Measurements from ENCODE around the gene RTF1.
"Not testable (repeated sequence)": the region's sequence is repeated elsewhere in the genome, so short reads cannot be mapped to it uniquely, and the experiment has no call there.

The RTF1 gene

GRCh38 chr15:41466711-41467110 is 49.8 kb downstream of the RTF1 start:
- TF ChIP-seq ZFX (IDR thresholded peaks at IDR 0.05; ENCODE audit: borderline replicate concordance) (no peak), CTCF (IDR thresholded peaks at IDR 0.05) (no peak)
- no peak overlapping the region for H3K27ac ChIP-seq

- H3K27ac ChIP-seq = not testable (repeated sequence)
Observed at GRCh38 chr15:41469644-41470043, 52.7 kb downstream of the RTF1 start.

GRCh38 chr15:41473418-41473817 is 56.5 kb downstream of the RTF1 start:
- TF ChIP-seq CTCF (IDR thresholded peaks at IDR 0.05) (no peak), ZFX (IDR thresholded peaks at IDR 0.05; ENCODE audit: borderline replicate concordance) (no peak)

GRCh38 chr15:41474436-41474835 is 57.5 kb downstream of the RTF1 start:
- peak overlapping the region; percentile 58 for H3K27ac ChIP-seq
- no peak for TF ChIP-seq CTCF (IDR thresholded peaks at IDR 0.05)
- no peak for TF ChIP-seq ZFX (IDR thresholded peaks at IDR 0.05; ENCODE audit: borderline replicate concordance)

More at GRCh38 chr15:41473418-41473817, 56.5 kb downstream of the RTF1 start:
- 0 out of 2 replicates have a peak overlapping the region, but pooled peaks have one; percentile 58 for H3K27ac ChIP-seq

- peak overlapping the region; percentile 58 for H3K27ac ChIP-seq
- TF ChIP-seq ZFX (IDR thresholded peaks at IDR 0.05; ENCODE audit: borderline replicate concordance) (no peak), CTCF (IDR thresholded peaks at IDR 0.05) (no peak; the same call in 1 of the 2 replicates)
Observed at GRCh38 chr15:41474941-41475340, 58.0 kb downstream of the RTF1 start.

- TF ChIP-seq CTCF (IDR thresholded peaks at IDR 0.05) = no peak
- no peak for TF ChIP-seq ZFX (IDR thresholded peaks at IDR 0.05; ENCODE audit: borderline replicate concordance)
- H3K27ac ChIP-seq = no peak overlapping the region
Observed at GRCh38 chr15:41476416-41477048, 59.6 kb downstream of the RTF1 start.

- TF ChIP-seq ZFX (IDR thresholded peaks at IDR 0.05; ENCODE audit: borderline replicate concordance) = no peak
- no peak for TF ChIP-seq CTCF (IDR thresholded peaks at IDR 0.05)
- no peak overlapping the region for H3K27ac ChIP-seq
Observed at GRCh38 chr15:41480396-41481140, 63.7 kb downstream of the RTF1 start.

Data from 22Rv1 (cell line).